ENCODE results near the gene LRRC61.
"Not testable (repeated sequence)": the region's sequence is repeated elsewhere in the genome, so short reads cannot be mapped to it uniquely, and the experiment has no call there.

The LRRC61 gene

GRCh38 chr7:150373049-150373801 is 50.1 kb downstream of the LRRC61 start:
- DNase-seq = no peak

- DNase-seq = no peak
Observed at GRCh38 chr7:150374026-150374425, 50.9 kb downstream of the LRRC61 start.

GRCh38 chr7:150374472-150374871 is 51.3 kb downstream of the LRRC61 start:
- no peak for DNase-seq

GRCh38 chr7:150375662-150376521 is 52.7 kb downstream of the LRRC61 start:
- DNase-seq = no peak

- no peak for DNase-seq
Observed at GRCh38 chr7:150376560-150376959, 53.4 kb downstream of the LRRC61 start.

- DNase-seq = no peak
Observed at GRCh38 chr7:150377196-150377595, 54.0 kb downstream of the LRRC61 start.

GRCh38 chr7:150377635-150378034 is 54.5 kb downstream of the LRRC61 start:
- no peak for DNase-seq

- peak; percentile 85 for DNase-seq
Observed at GRCh38 chr7:150378115-150378852, 55.1 kb downstream of the LRRC61 start.

GRCh38 chr7:150378853-150379440 is 55.8 kb downstream of the LRRC61 start, which contains the start of gene ZNF775:
ZNF775 (plus strand) TSS chr7:150379330; CDS start chr7:150388471, 9,141 bp downstream.
- DNase-seq = peak; percentile 97

- peak; percentile 72 for DNase-seq
Observed at GRCh38 chr7:150379441-150380379, 56.6 kb downstream of the LRRC61 start.

GRCh38 chr7:150380463-150380862 is 57.3 kb downstream of the LRRC61 start:
- no peak for DNase-seq

- no peak for DNase-seq
Observed at GRCh38 chr7:150381096-150381495, 57.9 kb downstream of the LRRC61 start.

- DNase-seq = no peak
Observed at GRCh38 chr7:150381785-150382122, 58.6 kb downstream of the LRRC61 start.

GRCh38 chr7:150382123-150382843 is 59.1 kb downstream of the LRRC61 start:
- no peak for DNase-seq

- DNase-seq = no peak
Observed at GRCh38 chr7:150382844-150383225, 59.7 kb downstream of the LRRC61 start.

- peak; percentile 59 for DNase-seq
Observed at GRCh38 chr7:150383710-150384397, 60.7 kb downstream of the LRRC61 start.

GRCh38 chr7:150384406-150385301 is 61.5 kb downstream of the LRRC61 start:
- DNase-seq = no peak

- no peak for DNase-seq
Observed at GRCh38 chr7:150385302-150385723, 62.2 kb downstream of the LRRC61 start.

GRCh38 chr7:150385884-150386283 is 62.7 kb downstream of the LRRC61 start:
- not testable (repeated sequence) for DNase-seq

All from NCI-H1092 treated with DMSO at 0.1 percent for 48 hours (cell line).